Nephron progenitor cell (in vitro differentiated cells): ENCODE data around the gene IL10RA.
A peak's percentile ranks its signal among the peaks of the same experiment; 100 is the strongest.

Experiments
- DNase-seq: peaks from one replicate; pipeline ENCODE4 v3.0.0; 2021
- H3K27ac Mint-ChIP-seq: 2 replicates; pipeline ENCODE4 v1.8.0; 2021; ENCODE audit warnings: mild to moderate bottlenecking, moderate library complexity, mixed read lengths
- H3K27me3 Mint-ChIP-seq: 2 replicates; pipeline ENCODE4 v1.8.0; 2021; ENCODE audit warnings: mild to moderate bottlenecking, low read depth, mixed read lengths; ENCODE audit not compliant: poor library complexity
- H3K36me3 Mint-ChIP-seq: 2 replicates; pipeline ENCODE4 v1.8.0; 2021; ENCODE audit warnings: low read depth, mixed read lengths
- H3K4me1 Mint-ChIP-seq: 2 replicates; pipeline ENCODE4 v1.8.0; 2021; ENCODE audit warnings: mixed read lengths
- H3K4me3 Mint-ChIP-seq: 2 replicates; pipeline ENCODE4 v1.8.0; 2021; ENCODE audit warnings: mild to moderate bottlenecking, moderate library complexity, mixed read lengths
- H3K9me3 Mint-ChIP-seq: 2 replicates; pipeline ENCODE4 v1.8.0; 2021; ENCODE audit warnings: mild to moderate bottlenecking, moderate library complexity, mixed read lengths
- TF ChIP-seq, protein P1 (sequence below): fragments of 200-600 bp; sonication (generic); IDR thresholded peaks from 2 replicates; pipeline ENCODE4 v1.5.0; 2021; ENCODE audit warnings: antibody characterized with exemption

IL10RA gene

GRCh38 chr11:117985953-117986887 lies at the start of gene IL10RA:
Gene IL10RA (plus strand): TSS chr11:117986394. CDS start chr11:117986468, 74 bp downstream.
- peak within 1 kb of the TSS; percentile 85 for H3K4me3 Mint-ChIP-seq
- H3K36me3 Mint-ChIP-seq, result no peaks in the 10 kb centered on the region
- peak; percentile 89 for DNase-seq
- H3K27ac Mint-ChIP-seq, result no peak within 1 kb of the TSS
- H3K27me3 Mint-ChIP-seq, result peaks cover 79% of the 10 kb centered on the region
- TF ChIP-seq, protein P1, sequence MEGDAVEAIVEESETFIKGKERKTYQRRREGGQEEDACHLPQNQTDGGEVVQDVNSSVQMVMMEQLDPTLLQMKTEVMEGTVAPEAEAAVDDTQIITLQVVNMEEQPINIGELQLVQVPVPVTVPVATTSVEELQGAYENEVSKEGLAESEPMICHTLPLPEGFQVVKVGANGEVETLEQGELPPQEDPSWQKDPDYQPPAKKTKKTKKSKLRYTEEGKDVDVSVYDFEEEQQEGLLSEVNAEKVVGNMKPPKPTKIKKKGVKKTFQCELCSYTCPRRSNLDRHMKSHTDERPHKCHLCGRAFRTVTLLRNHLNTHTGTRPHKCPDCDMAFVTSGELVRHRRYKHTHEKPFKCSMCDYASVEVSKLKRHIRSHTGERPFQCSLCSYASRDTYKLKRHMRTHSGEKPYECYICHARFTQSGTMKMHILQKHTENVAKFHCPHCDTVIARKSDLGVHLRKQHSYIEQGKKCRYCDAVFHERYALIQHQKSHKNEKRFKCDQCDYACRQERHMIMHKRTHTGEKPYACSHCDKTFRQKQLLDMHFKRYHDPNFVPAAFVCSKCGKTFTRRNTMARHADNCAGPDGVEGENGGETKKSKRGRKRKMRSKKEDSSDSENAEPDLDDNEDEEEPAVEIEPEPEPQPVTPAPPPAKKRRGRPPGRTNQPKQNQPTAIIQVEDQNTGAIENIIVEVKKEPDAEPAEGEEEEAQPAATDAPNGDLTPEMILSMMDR, result no peak
- peaks cover 20% of the 10 kb centered on the region for H3K4me1 Mint-ChIP-seq
- H3K9me3 Mint-ChIP-seq, result no peaks in the 10 kb centered on the region

DNA sequence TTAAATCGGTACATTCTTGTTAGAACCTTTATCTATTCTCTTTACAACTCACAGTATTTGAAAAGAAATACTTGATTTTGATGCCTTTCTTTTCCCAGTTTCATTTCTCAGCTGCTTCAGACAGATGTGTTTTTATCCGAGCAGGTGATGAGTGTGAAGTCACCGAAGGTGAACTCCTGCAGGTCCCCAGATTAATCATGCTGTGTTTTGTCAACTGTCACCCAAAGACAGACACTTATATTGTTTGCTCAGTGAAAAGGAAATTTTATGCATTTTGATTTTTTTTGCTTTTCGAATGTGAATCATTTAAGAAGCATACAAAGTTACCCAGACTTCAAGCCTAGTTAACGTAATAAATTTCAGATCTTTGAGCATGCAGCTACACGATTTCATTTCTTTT lies 49.2 kb upstream of the IL10RA start:
- peaks cover 14% of the 10 kb centered on the region for H3K4me1 Mint-ChIP-seq
- no peak overlapping the region for H3K4me3 Mint-ChIP-seq
- no peak overlapping the region for H3K27ac Mint-ChIP-seq
- H3K36me3 Mint-ChIP-seq, result no peaks in the 10 kb centered on the region
- peaks cover 22% of the 10 kb centered on the region for H3K27me3 Mint-ChIP-seq
- TF ChIP-seq, protein P1, result no peak
- no peaks in the 10 kb centered on the region for H3K9me3 Mint-ChIP-seq
- no peak for DNase-seq

DNA sequence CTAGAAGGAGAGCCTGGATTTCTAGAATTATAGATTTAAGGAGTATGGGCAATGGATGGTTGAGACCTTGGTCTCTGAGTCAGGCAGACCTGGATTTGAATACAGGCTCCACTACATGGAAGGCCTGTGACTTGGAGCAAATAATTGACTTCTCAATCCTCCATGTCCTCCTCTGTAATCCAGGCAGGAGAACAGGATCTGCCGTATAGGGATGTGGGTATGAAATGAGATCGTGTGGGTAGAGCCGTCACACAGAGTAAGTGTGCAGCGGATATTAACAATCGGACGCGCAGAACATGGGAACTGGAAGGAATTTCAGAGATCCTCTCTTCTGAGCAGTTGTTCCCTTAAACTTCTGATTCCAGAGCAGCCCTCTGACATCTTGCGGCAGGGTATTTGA lies 45.5 kb upstream of the IL10RA start:
- H3K27me3 Mint-ChIP-seq, result peaks cover 29% of the 10 kb centered on the region
- H3K36me3 Mint-ChIP-seq, result no peaks in the 10 kb centered on the region

GRCh38 chr11:117941163-117941707 lies 45.0 kb upstream of the IL10RA start:
- Mint-ChIP-seq H3K9me3 (peaks cover 6% of the 10 kb centered on the region), H3K27ac (no peak overlapping the region), H3K4me3 (no peak overlapping the region), H3K27me3 (peaks cover 29% of the 10 kb centered on the region), H3K4me1 (no peaks in the 10 kb centered on the region), H3K36me3 (no peaks in the 10 kb centered on the region)
- no peak for DNase-seq
- TF ChIP-seq, protein P1, result no peak

More for the DNA sequence above, 45.5 kb upstream of the IL10RA start:
- Mint-ChIP-seq H3K9me3 (peaks cover 6% of the 10 kb centered on the region), H3K27ac (no peak overlapping the region), H3K4me1 (no peaks in the 10 kb centered on the region), H3K4me3 (no peak overlapping the region)
- DNase-seq, result no peak
- TF ChIP-seq, protein P1, result no peak

- DNase-seq, result no peak
- Mint-ChIP-seq H3K36me3 (no peaks in the 10 kb centered on the region), H3K27me3 (peaks cover 26% of the 10 kb centered on the region), H3K9me3 (peaks cover 6% of the 10 kb centered on the region), H3K27ac (no peak overlapping the region), H3K4me1 (no peaks in the 10 kb centered on the region), H3K4me3 (no peak overlapping the region)
- TF ChIP-seq, protein P1, result no peak
Observed at GRCh38 chr11:117941976-117942654, 44.1 kb upstream of the IL10RA start.
